HCT116 (cell line): Measurements from ENCODE around the gene CEP170B. TPM values are rescaled to one million over a fixed set of nuclear protein-coding genes. Genes with fewer than 3 reads are reported as not detected.

Source experiments
- ATAC-seq: fragments of 200-7000 bp; cut with Tn5 transposase; 2 replicates; pipeline ENCODE4 v1.9.1; 2020; ENCODE audit warnings: mild to moderate bottlenecking, moderate library complexity
- BruUV-seq: library from RNA; stranded (reverse); fragments of 400-500 nt; replicated peaks from 2 replicates; lab custom pipeline; 2021; lab: Mats Ljungman, UMichigan
- CTCF ChIA-PET: fragments of 300-600 bp; sonication (Branson Sonifier 250); formaldehyde crosslinking; loops from one replicate; lab custom pipeline; 2021; ENCODE audit warnings: antibody characterized with exemption; lab: Charles Lee
- POLR2A ChIA-PET: fragments of 300-600, 350-600 bp; sonication (Branson Sonifier 250); formaldehyde crosslinking; loops from one replicate; lab custom pipeline; 2021; ENCODE audit warnings: antibody characterized with exemption; lab: Charles Lee
- RAD21 ChIA-PET, 2 experiments: fragments of 300-600 bp; sonication (Branson Sonifier 250); formaldehyde crosslinking; loops; one replicate each; lab custom pipeline; 2023; ENCODE audit warnings: low total read pairs in 2 of 2; ENCODE audit not compliant: uncharacterized antibody in 2 of 2, unreplicated experiment in 2 of 2, low non-redundant PET in 1 of 2; lab: Charles Lee
- DNase-seq: peaks from one replicate; pipeline ENCODE4 v3.0.0-alpha.2; 2010; ENCODE audit warnings: low read depth, low spot score
- H2AFZ ChIP-seq: fragments of 200-600 bp; shearing (Covaris generic), sonication (generic); 2 replicates; pipeline ENCODE4 v1.6.1; 2017; ENCODE audit warnings: low read depth, mixed run types, mixed read lengths, antibody characterized with exemption, low read length; ENCODE audit not compliant: poor library complexity, severe bottlenecking
- H3K27ac ChIP-seq: 2 replicates; pipeline ENCODE4 v1.5.1; 2012; ENCODE audit warnings: low read depth, low read length
- H3K27me3 ChIP-seq: fragments of 200-600 bp; sonication (generic); 2 replicates; pipeline ENCODE4 v1.6.1; 2016; ENCODE audit warnings: mixed run types, low read length, mixed read lengths; ENCODE audit not compliant: insufficient read depth
- H3K36me3 ChIP-seq, 2 experiments: fragments of 200-500 bp in 1 of 2; fragments of 200-600 bp in 1 of 2; sonication (Bioruptor generic) in 1 of 2; sonication (generic) in 1 of 2; 2 replicates each; pipeline versions ENCODE4 v1.5.1 to v1.6.1; 2014 to 2016; ENCODE audit warnings: low read length in 2 of 2, inconsistent platforms in 1 of 2, mixed read lengths in 1 of 2, mixed run types in 1 of 2; ENCODE audit not compliant: insufficient read depth in 2 of 2, control insufficient read depth in 1 of 2
- H3K4me1 ChIP-seq, 2 experiments: fragments of 200-600 bp in 1 of 2; sonication (generic) in 1 of 2; 2 replicates each; pipeline versions ENCODE4 v1.5.1 to v1.6.1; 2012 to 2017; ENCODE audit warnings: low read length in 2 of 2, inconsistent platforms in 1 of 2, mild to moderate bottlenecking in 1 of 2, mixed read lengths in 1 of 2, mixed run types in 1 of 2, moderate library complexity in 1 of 2; ENCODE audit not compliant: insufficient read depth in 2 of 2, control insufficient read depth in 1 of 2
- H3K4me2 ChIP-seq: fragments of 200-600 bp; sonication (generic); 2 replicates; pipeline ENCODE4 v1.6.1; 2017; ENCODE audit warnings: mixed run types, low read length, mixed read lengths
- H3K4me3 ChIP-seq, 2 experiments: fragments of 200-600 bp in 1 of 2; sonication (generic) in 1 of 2; replicated peaks in 1 of 2; 2 replicates each; pipeline ENCODE4 v1.5.1; 2011 to 2016; ENCODE audit warnings: low read length in 2 of 2, control low read depth in 1 of 2, low read depth in 1 of 2, mild to moderate bottlenecking in 1 of 2, mixed read lengths in 1 of 2, mixed run types in 1 of 2
- H3K79me2 ChIP-seq: fragments of 200-600 bp; sonication (generic); 2 replicates; pipeline ENCODE4 v1.6.1; 2017; ENCODE audit warnings: mild to moderate bottlenecking, mixed run types, low read length, moderate library complexity, mixed read lengths; ENCODE audit not compliant: insufficient read depth
- H3K9ac ChIP-seq: fragments of 200-600 bp; sonication (generic); 2 replicates; pipeline ENCODE4 v1.6.1; 2016; ENCODE audit warnings: low read length, mixed read lengths
- H3K9me2 ChIP-seq: fragments of 200-600 bp; sonication (generic), shearing (Covaris generic); 2 replicates; pipeline ENCODE4 v1.6.1; 2017; ENCODE audit warnings: mixed run types, mild to moderate bottlenecking, moderate library complexity; ENCODE audit not compliant: insufficient read depth
- H3K9me3 ChIP-seq, 2 experiments: fragments of 200-500 bp in 1 of 2; fragments of 200-600 bp in 1 of 2; sonication (Bioruptor generic) in 1 of 2; sonication (generic) in 1 of 2; 2 replicates each; pipeline ENCODE4 v1.6.1; 2014 to 2017; ENCODE audit warnings: low read length in 2 of 2, mixed read lengths in 2 of 2, inconsistent platforms in 1 of 2, low read depth in 1 of 2, mild to moderate bottlenecking in 1 of 2, mixed run types in 1 of 2, moderate library complexity in 1 of 2; ENCODE audit not compliant: control insufficient read depth in 1 of 2, insufficient read depth in 1 of 2
- H4K20me1 ChIP-seq: fragments of 200-600 bp; sonication (generic), shearing (Covaris generic); 2 replicates; pipeline ENCODE4 v1.6.1; 2017; ENCODE audit warnings: mixed run types, mild to moderate bottlenecking, moderate library complexity; ENCODE audit not compliant: insufficient read depth
- EGR1 ChIP-seq: IDR thresholded peaks from 2 replicates; pipeline ENCODE4 v1.6.1; 2012; ENCODE audit warnings: low read depth
- EZH2 ChIP-seq: fragments of 200-600 bp; sonication (generic); IDR thresholded peaks from 2 replicates; pipeline ENCODE4 v1.6.1; 2017; ENCODE audit warnings: antibody characterized with exemption, mixed run types
- EZH2phosphoT487 ChIP-seq: fragments of 200-600 bp; IDR thresholded peaks from 2 replicates; pipeline ENCODE4 v1.6.1; 2018; ENCODE audit warnings: antibody characterized with exemption, borderline replicate concordance
- FOSL1 ChIP-seq: IDR thresholded peaks from 2 replicates; pipeline ENCODE4 v1.6.1; 2012; ENCODE audit warnings: low read depth
- JUND ChIP-seq: IDR thresholded peaks from 2 replicates; pipeline ENCODE4 v1.6.1; 2012
- SIN3A ChIP-seq: IDR thresholded peaks from 2 replicates; pipeline ENCODE4 v1.6.1; 2012; ENCODE audit warnings: low read depth
- SP1 ChIP-seq: IDR thresholded peaks from 2 replicates; pipeline ENCODE4 v1.6.1; 2012; ENCODE audit warnings: low read depth
- YY1 ChIP-seq: IDR thresholded peaks from 2 replicates; pipeline ENCODE4 v1.6.1; 2011; ENCODE audit warnings: low read length, low read depth, moderate library complexity, mild to moderate bottlenecking; ENCODE audit not compliant: insufficient replicate concordance; ENCODE audit errors: extremely low read depth
- ZBTB33 ChIP-seq: IDR thresholded peaks from 2 replicates; pipeline ENCODE4 v1.6.1; 2011; ENCODE audit warnings: mild to moderate bottlenecking, low read length, moderate library complexity; ENCODE audit not compliant: insufficient replicate concordance; ENCODE audit errors: extremely low read depth
- ZFX ChIP-seq: fragments of 450-650 bp; IDR thresholded peaks from 2 replicates; pipeline ENCODE4 v1.6.1; 2017
- intact Hi-C: fragments of 100-400 bp; cut with micrococcal nuclease; formaldehyde crosslinking; loops from 2 replicates; pipeline ENCODE4 v1.10.0; 2022
- total RNA-seq: library from RNA; stranded (reverse); gene quantifications from one replicate; pipeline ENCODE4 v1.2.1, GENCODE V29; 2021; ENCODE audit not compliant: unreplicated experiment

Gene CEP170B
- total RNA-seq, 1 experiment from 2014 or later: 45.9 TPM

DNA sequence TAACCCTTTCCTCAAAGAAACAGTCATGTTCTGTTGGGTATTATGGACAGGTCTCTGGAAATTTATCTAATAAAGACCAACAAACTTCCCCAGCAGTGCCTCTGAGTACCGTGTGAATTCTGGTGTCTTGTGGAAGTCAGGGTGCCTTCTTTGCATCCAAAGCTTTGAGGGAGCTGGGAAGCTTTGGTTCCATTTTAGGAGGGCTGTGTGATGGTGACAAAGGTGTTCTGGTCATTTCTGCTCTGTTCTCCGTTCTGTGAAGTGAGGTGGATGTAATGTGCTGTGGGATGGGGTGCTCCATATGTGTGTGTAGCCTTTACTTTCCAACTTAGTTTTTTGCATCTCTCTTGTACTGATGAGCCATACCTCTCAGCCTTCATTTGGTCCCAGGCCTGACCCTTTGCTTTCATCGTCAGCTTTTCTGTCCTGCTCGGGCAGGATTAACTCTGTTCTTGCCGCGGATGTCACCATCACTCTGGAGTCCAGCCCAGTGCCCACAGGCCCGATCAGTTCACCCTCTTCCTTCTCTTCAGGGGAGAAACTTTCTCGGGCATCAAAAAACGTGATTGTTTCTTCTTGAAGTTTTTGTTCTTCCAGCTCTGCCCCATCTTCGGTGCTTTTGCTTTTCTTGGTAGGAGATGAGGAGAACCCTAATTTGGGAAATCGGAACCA, 72.8 kb downstream of the CEP170B start:
- TF ChIP-seq SP1: no peak
- TF ChIP-seq SIN3A: no peak
- TF ChIP-seq ZBTB33: no peak
- TF ChIP-seq YY1: no peak
- no peak for TF ChIP-seq JUND
- no peak for TF ChIP-seq FOSL1
- TF ChIP-seq EZH2: no peak
- no peak for TF ChIP-seq ZFX
- no peak for TF ChIP-seq EZH2phosphoT487
- TF ChIP-seq EGR1: no peak
- TSS peak; percentile 21 for BruUV-seq
- DNase-seq (no peak), ATAC-seq (no peak)
- Histone ChIP-seq H3K27me3 (no peaks in the 10 kb centered on the region), H3K4me2 (no peak overlapping the region), H3K9ac (no peak overlapping the region), H3K4me1 (peaks cover 0 to 4% of the 10 kb centered on the region in 2 experiments; a peak in 1 of 4 replicates), H2AFZ (no peak overlapping the region), H3K9me2 (no peaks in the 10 kb centered on the region), H3K4me3 (no peak overlapping the region), H4K20me1 (no peaks in the 10 kb centered on the region), H3K36me3 (no peaks in the 10 kb centered on the region), H3K27ac (no peak overlapping the region), H3K9me3 (no peaks in the 10 kb centered on the region), H3K79me2 (no peaks in the 10 kb centered on the region)
- ChIA-PET POLR2A (interaction anchor here (0.6 kb wide), 1 partner anchor 445 kb away, joined by 3 read pairs; no protein-coding TSS in a partner anchor), CTCF (interaction anchor here (0.9 kb wide), 1 partner anchor 36 kb away, joined by 3 read pairs; no protein-coding TSS in a partner anchor), RAD21 (no interaction called here)
- intact Hi-C loops: no loop called here
